GM19468 (cell line): ENCODE measurements around the gene KIF26B.
"Not testable (repeated sequence)": the region's sequence is repeated elsewhere in the genome, so short reads cannot be mapped to it uniquely, and the experiment has no call there.

Experiments
- ATAC-seq: cut with Tn5 transposase; IDR thresholded peaks from one replicate; pipeline ENCODE4 v1.9.1; 2021; ENCODE audit warnings: mild to moderate bottlenecking, moderate library complexity, moderate number of reproducible peaks; ENCODE audit not compliant: unreplicated experiment; ENCODE audit errors: extremely low read depth

KIF26B gene

DNA sequence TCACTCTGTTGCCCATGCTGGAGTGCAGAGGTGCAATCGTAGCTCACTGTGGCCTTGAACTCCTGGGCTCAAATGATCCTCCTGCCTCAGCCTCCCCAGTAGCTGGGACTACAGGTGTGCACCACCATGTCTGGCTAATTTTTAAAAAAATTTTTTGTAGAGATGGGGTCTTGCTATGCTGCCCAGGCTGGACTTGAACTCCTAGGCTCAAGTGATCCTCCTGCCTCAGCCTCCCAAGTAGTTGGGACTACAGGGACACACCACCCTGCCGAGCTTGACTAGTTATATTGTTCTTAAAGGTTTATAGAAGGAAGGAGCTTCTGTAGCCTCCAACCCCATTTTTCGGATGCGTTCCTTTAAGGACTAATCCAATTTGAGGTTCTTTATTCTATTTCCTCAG lies 248.2 kb downstream of the KIF26B start:
- ATAC-seq = not testable (repeated sequence)

GRCh38 chr1:245404527-245404926 lies 249.7 kb downstream of the KIF26B start:
- ATAC-seq = no peak

GRCh38 chr1:245404952-245405351 lies 250.2 kb downstream of the KIF26B start:
- no peak for ATAC-seq

DNA sequence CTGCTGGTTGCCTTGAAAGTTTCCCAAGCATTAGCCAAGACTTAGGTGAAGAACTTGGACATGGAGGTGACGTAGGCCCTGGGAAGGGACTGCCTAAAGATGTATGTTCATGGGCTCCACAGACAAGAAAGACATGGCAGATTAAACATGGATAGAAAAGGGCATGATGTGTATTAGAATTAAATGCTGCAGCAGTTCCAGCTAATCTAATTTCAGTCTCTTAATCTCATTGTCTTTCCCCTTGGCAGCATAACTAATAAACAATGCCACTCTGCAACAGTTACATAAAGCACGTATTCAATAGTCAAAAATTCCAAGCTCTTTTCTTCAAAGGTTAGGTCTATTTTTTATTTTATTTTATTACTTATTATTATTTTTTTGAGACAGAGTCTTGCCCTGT lies 251.6 kb downstream of the KIF26B start:
- no peak for ATAC-seq

GRCh38 chr1:245407983-245408382 lies 253.2 kb downstream of the KIF26B start:
- ATAC-seq = no peak

DNA sequence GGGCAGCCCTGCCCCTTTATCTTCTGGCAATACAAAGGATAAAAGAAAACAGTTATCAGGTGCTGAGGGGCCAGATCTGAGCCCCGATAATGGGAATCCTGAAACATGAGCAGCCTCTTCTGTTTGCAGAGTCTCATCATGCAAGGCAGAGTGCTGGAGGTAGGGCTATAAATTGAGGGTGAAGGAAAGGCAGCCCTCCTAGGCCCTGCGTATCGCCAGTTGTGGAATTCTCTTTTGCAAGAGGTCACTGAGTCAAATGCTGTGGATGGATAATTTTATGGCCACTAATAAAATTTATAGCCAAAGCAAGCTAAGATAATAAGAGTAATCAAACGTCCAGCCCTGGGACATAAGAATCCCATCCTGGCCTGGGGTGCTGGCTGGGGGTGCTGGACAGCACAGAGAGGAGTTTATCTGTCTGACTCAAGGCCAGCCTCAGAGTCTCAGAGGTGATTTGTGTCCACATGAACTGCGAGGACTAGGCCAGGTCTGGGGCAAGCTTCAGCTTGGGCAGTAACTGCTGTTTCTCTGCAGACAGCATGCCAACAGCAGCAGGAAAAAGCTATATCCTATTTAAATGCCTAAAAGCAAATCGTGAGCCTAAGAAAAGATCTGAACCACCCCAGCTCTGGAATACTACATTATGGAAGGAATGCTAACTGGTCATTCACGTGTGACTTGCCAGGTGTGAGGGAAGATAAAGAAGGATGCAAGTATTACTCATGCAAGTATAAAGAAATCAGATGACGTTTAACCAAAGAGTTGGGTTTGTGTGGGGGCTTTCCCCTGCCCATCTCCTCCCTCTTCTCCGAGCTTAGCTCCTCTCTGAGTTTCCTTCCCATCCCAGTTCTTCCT lies 254.8 kb downstream of the KIF26B start:
- ATAC-seq = no peak

GRCh38 chr1:245411245-245412036 lies 256.7 kb downstream of the KIF26B start:
- no peak for ATAC-seq

GRCh38 chr1:245412306-245412705 lies 257.5 kb downstream of the KIF26B start:
- ATAC-seq = no peak

GRCh38 chr1:245416781-245417180 lies 262.0 kb downstream of the KIF26B start:
- ATAC-seq = no peak

DNA sequence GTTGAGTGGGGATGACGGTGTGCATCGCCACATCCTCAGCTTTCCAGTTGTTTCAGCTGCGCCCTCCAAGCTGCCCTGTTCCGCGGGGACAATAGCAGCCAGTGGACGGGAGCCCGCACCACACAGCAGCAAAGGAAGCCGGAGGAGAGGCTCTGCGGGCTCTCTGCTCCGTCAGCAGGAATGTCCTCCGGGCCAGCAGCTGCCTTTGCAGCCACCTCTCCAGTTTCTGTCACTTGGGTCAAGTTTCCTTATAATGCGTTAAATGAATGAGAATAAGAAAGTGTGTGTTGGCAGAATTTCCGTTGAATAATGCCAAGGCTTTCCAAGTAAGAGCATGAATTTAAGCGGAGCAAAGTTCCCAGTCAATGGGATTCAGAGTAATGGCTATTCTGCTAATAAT lies 263.3 kb downstream of the KIF26B start:
- no peak for ATAC-seq

DNA sequence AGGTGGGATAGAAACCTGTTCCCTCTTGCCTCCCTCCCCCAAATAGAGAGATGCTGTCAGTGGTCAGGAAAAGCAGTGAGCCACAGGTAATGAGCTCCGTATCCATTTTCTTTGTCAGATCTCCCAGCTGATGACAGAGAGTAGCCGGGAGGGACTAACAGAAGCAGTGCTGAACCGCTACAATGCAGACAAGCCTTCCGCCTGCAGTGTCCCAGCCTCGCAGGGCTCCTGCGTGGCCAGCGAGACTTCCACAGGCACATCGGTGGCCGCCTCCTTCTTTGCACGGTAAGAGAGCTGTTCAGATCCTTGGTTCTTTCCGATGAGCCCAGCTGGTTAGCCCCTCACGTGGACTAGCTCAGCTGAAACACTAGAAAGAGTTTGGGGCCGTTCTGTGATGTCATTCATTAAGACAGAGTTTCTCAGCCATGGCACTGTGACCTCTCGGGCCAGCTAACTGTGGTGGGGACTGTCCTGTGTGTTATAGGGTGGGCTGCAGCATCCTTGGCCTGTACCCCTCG lies 264.7 kb downstream of the KIF26B start:
- no peak for ATAC-seq

DNA sequence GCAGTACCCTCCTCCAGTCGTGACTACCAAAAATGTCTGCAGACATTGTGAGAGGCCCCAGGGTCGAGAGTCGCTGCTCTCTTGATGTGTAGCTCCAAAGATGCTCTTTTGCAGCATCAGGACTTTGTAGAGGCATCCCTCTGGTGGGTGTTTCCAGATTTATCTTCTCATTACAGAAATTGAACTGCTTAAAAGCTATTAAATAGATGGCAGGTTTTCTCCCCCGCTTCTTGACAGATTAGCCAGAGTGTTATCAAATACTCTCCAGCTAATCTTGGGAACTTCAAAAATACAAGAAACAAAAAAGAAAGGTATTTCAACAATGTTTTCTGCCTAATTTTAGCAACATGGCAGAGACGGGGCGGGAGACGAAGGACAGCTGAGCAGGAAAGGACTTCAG lies 265.2 kb downstream of the KIF26B start:
- no peak for ATAC-seq

GRCh38 chr1:245420926-245421325 lies 266.1 kb downstream of the KIF26B start:
- ATAC-seq = no peak

DNA sequence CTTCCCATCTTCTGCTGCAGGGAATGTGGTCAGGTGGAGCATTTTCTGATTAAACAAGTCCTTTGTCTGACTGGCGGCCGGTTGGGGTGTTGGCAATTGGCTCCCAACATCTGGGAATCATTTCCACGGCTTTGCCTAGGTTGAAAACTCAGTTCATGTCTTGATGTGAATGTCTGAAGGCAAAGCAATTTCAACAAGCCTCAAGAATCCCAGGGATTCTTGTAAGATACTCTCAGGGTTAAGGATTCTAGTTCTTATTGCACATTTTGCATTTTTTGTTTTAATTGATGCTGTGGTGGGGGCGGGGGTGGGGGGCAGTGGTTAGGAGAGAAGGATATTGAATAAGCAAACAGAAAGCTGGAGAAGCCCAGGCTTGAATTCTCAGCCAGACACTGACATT lies 273.9 kb downstream of the KIF26B start:
- no peak for ATAC-seq

GRCh38 chr1:245431706-245432105 lies 276.9 kb downstream of the KIF26B start:
- no peak for ATAC-seq

- no peak for ATAC-seq
Observed at GRCh38 chr1:245432228-245432875, 277.6 kb downstream of the KIF26B start.

- no peak for ATAC-seq
Observed at GRCh38 chr1:245433561-245433960, 278.8 kb downstream of the KIF26B start.

GRCh38 chr1:245434280-245434679 lies 279.5 kb downstream of the KIF26B start:
- no peak for ATAC-seq

GRCh38 chr1:245436407-245436806 lies 281.6 kb downstream of the KIF26B start:
- no peak for ATAC-seq

GRCh38 chr1:245437369-245438062 lies 282.7 kb downstream of the KIF26B start:
- no peak for ATAC-seq
